GM19025 (cell line): ENCODE data around the gene MAMSTR.
"Not testable (repeated sequence)": the region's sequence is repeated elsewhere in the genome, so short reads cannot be mapped to it uniquely, and the experiment has no call there.

Source experiments
- ATAC-seq: cut with Tn5 transposase; IDR thresholded peaks from one replicate; pipeline ENCODE4 v1.9.1; 2021; ENCODE audit warnings: mild to moderate bottlenecking, low read depth, moderate library complexity; ENCODE audit not compliant: unreplicated experiment

MAMSTR gene

DNA sequence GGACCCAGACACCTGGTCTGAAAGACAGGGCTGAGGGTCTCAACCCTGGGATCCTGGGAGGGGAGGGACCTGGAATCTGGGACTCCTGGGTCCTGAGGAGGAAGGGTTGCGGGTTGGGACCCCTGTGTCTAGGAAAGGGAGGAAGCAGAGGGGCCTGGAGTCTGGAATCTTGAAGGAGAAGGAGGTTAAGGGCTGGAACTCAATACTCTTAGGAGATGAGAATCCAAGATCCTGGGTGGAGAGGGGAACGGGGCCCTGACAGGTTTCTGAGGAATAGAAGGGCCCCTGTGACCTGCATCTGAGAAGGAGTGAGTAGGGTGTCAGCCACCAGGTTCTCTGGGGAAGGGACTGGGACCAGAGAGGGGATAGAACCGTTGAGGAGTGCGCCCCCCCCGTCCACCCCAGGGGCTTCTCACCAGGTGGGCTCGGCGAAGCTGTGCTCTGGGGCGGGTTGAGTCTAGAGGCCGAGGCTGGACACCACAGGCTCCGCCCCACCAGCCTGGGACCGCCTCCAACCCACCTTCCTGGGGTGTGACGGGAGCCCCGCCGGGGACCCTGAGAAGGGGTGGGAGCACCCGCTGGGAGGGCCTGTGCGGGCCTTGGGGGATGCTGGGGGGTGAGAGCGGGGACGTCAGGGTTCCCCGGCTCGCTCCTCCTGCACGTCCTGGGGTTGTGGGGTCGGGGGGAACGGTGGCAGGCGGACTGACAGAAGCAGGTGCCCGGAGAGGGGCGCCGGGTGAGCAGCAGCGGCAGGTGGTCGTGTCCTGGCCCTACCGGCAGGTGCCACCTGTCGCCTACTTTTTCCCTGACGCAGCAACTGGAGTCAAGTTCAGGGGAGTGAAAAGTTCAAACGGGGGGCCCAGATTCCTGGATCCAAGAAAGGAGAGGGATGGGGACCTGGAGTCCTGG lies at the start of gene MAMSTR:
TSS of gene MAMSTR (minus strand) at position 463 of the 909 bp plus-strand sequence. CDS start 694 bp downstream, outside the sequence.
- ATAC-seq = no peak

DNA sequence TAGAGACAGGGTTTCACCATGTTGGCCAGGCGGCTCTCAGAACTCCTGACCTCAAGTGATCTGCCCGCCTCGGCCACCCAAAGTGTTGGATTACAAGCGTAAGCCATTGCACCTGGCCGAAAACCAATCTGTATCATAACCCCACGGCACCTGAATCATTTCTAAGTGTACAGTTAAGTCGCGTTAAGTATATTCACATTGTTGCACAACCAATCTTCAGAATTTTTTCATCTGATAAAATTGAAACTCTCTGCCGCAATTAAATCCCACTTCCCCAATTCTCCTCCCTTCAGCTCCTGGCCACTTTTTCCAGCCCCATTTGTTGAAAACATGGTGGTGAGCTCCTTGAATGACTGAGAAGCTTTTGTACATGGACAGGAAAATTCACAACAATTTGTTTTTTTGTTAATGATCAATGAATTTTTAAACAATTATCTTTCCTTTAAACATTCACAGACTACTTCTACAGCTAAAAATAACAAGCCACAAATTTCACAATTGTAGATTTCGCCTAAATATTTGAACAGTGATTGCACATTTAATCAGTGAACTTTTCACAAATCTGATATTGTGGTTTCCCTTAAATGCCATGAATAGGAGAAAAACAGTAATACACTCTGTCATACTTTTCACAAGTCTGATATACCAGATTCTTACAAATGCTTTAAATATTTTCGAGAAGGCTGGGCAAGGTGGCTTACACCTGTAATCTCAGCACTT lies 49.6 kb upstream of the MAMSTR start:
- ATAC-seq = no peak

- ATAC-seq = not testable (repeated sequence)
These were observed 48.7 kb upstream of the MAMSTR start for GRCh38 chr19:48768171-48768753.

DNA sequence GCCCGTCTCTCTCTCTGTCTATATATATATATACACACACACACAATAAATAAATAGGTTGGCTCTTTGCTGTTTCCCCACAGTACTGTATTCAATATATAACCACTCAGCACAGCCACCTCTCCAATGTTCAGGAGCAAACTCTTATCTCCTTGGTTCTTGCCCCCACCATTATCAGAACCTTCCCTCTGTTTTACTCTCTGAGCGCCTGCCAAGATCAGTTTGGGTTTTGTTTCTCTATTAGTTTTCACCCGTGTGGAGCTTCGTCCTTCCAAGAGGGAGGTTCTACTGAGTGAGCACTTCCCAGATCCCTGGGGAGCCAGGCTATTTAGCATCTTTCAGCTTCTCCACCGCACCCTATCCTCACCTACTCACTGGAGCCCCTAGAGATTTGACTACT lies 46.3 kb upstream of the MAMSTR start:
- not testable (repeated sequence) for ATAC-seq

GRCh38 chr19:48760504-48761205 lies 41.1 kb upstream of the MAMSTR start:
- ATAC-seq = no peak

DNA sequence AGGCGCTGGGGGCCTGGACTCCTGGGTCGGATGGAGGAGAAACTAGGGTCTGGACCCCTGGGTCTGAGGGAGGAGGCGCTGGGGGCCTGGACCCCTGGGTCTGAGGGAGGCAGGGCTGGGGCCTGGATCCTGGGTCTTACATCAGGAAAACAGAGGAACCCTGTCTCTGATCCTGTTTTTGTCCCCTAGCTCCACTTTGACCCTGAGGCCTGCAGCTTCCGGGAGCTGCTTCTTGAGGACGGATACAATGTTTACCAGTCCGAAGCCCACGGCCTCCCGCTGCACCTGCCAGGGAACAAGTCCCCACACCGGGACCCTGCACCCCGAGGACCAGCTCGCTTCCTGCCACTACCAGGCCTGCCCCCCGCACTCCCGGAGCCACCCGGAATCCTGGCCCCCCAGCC lies 38.2 kb upstream of the MAMSTR start:
- no peak for ATAC-seq

GRCh38 chr19:48757089-48757675 lies 37.7 kb upstream of the MAMSTR start:
- ATAC-seq = no peak

GRCh38 chr19:48756686-48757085 lies 37.2 kb upstream of the MAMSTR start:
- no peak for ATAC-seq

DNA sequence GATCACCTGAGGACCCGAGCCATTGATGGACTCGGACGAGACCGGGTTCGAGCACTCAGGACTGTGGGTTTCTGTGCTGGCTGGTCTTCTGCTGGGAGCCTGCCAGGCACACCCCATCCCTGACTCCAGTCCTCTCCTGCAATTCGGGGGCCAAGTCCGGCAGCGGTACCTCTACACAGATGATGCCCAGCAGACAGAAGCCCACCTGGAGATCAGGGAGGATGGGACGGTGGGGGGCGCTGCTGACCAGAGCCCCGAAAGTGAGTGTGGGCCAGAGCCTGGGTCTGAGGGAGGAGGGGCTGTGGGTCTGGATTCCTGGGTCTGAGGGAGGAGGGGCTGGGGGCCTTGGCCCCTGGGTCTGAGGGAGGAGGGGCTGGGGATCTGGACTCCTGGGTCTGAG lies 36.7 kb upstream of the MAMSTR start:
- no peak for ATAC-seq

DNA sequence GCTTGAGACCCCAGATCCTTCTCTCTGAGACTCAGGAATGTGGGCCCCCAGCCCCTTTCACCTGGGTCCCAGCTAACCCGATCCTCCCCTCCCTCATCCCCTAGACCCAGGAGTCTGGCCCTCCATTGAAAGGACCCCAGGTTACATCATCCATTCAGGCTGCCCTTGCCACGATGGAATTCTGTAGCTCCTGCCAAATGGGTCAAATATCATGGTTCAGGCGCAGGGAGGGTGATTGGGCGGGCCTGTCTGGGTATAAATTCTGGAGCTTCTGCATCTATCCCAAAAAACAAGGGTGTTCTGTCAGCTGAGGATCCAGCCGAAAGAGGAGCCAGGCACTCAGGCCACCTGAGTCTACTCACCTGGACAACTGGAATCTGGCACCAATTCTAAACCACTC lies 36.3 kb upstream of the MAMSTR start:
- ATAC-seq = no peak

GRCh38 chr19:48755084-48755641 lies 35.6 kb upstream of the MAMSTR start, which contains the start of gene FGF21:
Gene FGF21, plus strand, starts transcription at chr19:48755524. Its CDS starts 713 bp downstream, at chr19:48756237.
- ATAC-seq = no peak

DNA sequence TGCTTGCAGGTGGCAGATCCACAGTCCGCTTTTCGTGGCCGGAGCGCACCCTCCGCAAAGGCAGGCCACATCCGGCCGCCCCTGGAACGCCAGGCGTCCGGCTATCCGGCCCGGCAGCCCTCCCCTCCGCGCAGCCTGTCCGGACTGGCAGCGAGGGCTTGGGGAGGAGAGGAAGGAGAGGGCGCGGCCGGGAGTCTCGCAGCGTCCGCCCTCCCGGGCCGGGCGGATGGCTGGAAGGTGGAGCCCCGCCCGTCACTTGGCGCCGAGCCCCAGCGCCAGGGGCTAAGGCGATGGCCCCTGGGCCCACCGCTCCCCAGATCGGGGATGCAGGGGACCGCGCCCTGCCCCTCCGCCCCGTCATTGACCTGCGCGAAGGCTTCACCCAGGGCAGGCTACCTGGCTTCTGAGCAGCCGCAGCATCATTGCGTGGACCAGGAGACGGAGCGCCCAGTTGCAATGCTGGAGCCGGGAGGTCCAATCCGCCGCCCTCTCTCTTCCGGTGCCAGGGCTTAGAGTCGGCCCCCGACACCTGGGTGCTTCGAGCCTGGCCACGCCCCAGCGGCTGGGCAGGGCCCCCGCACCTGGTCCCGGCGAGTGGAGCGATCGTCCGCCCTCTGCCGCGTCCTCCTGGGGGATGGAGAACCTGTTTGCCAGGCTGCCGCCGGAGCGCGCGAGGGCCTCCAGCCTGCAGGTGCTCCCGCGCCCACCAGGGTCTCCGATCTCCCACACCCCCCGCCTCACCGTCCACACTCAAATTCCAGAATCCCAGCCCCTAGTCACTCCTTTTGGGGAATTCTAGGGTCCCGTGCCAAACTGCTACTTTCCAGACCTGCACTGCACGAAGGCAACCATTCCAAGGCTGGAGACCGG lies 33.2 kb upstream of the MAMSTR start, which contains the start of gene FUT1:
TSS of gene FUT1 (minus strand) at position 146 of the 870 bp plus-strand sequence. CDS start 1,360 bp downstream, outside the sequence.
- no peak for ATAC-seq

GRCh38 chr19:48751845-48752495 lies 32.4 kb upstream of the MAMSTR start:
- ATAC-seq = no peak

DNA sequence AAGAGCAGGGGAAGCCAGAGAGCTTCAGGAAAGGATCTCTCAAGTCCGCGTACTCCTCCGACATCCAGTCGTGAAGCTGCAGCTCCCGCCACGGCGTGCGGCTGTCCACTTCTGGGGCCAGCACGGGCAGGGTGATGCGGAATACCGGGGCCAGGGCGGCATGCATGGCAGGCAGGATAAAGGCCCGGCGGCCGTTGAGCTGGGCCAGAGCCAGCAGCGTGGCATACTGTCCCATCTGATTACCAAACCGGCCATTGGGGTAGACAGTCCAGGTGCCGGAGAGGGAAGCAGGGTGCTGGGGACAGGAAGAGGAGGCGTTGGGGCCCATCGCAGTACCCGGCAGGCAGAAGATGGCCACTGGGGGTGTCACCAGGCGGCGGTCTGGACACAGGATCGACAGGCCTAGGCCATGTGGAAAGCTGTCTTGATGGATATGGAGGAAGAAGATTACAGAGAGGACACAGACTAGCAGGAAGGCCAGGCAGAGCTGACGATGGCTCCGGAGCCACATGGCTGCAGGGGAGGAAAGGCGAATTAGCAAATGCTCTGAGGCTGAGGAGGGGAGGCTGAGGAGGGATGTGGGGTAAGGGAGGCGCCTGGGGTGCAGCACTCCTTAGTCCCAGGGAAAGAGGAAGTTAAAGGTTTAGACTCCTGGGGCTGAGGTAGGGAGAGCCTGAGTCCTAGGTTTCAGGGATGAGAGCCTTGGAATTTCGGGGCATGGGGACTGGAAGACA lies 31.4 kb upstream of the MAMSTR start:
- ATAC-seq = no peak

DNA sequence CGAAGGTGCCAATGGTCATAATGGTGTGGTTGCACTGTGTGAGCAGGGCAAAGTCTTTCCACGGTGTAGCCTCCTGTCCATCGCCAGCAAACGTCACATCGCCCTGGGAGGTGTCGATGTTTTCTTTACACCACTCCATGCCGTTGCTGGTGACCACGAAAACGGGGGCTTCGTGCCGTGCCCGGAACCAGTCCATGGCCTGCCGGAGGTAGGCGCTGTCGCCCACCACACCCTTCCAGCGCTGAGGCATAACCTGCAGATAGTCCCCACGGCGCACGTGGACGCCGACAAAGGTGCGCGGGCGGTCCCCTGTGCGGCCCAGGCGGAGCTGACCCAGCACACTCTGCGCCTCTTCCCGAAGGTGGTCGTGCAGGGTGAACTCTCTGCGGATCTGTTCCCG lies 30.8 kb upstream of the MAMSTR start:
- ATAC-seq = no peak

DNA sequence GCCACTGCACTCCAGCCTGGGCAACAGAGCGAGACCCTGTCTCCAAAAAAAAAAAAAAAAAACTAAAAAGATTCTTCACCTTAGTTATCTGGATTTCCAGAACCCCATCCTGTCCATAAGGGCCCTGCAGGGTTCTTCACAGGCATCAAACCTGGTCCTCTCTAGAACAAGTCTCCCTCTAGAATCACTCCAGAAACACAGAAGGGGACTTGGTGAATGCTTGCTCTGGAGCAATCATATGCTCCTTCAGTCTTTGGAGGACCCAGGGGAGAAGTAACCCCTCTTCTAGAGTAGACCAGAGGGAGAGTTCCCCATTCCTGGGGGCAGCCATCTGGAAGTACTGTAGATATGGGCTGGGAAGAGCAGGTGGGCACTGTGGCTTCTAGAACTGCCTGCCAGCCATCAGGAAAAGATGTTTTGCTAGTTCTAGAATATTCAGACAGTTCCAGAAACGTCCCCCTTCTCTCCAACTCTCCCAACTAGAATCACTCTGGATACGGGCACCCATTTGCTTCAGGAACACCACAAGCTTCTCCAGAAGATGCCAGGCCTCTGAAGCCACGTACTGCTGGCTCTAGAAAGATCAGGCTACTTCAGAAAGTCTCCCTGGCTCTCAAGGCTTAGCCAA lies 30.2 kb upstream of the MAMSTR start:
- ATAC-seq = no peak
